GM12878 (cell line): ENCODE data around the gene SLC35A4. TPM values are rescaled to one million over a fixed set of nuclear protein-coding genes. Genes with fewer than 3 reads are reported as not detected.

ENCODE experiments used
- ATAC-seq: fragments of 200-7000 bp; cut with Tn5 transposase; 3 replicates; pipeline ENCODE4 v1.9.1; 2020; ENCODE audit warnings: mild to moderate bottlenecking, moderate library complexity
- BruUV-seq: library from RNA; stranded (reverse); fragments of 400-500 nt; replicated peaks from 2 replicates; lab custom pipeline; 2021; lab: Mats Ljungman, UMichigan
- CTCF ChIA-PET: fragments of 300-600 bp; sonication (Branson Sonifier 250); formaldehyde crosslinking; extraction: SDS; loops from one replicate; lab custom pipeline; 2021; ENCODE audit warnings: inconsistent platforms; lab: Yijun Ruan, JAX
- POLR2A ChIA-PET: fragments of 350-600 bp; formaldehyde crosslinking; extraction: SDS; loops from one replicate; lab custom pipeline; 2021; ENCODE audit warnings: inconsistent platforms; lab: Charles Lee
- RAD21 ChIA-PET: fragments of 300-600 bp; sonication (Branson Sonifier 250); formaldehyde crosslinking; loops from one replicate; lab custom pipeline; 2023; ENCODE audit warnings: antibody characterized with exemption; ENCODE audit not compliant: unreplicated experiment; lab: Charles Lee
- SMC1A ChIA-PET: fragments of 300-600 bp; sonication (Branson Sonifier 250); formaldehyde crosslinking; loops from one replicate; lab custom pipeline; 2023; ENCODE audit not compliant: unreplicated experiment, uncharacterized antibody; lab: Charles Lee
- DNase-seq: peaks from one replicate; pipeline ENCODE4 v3.0.0-alpha.2; 2011; ENCODE audit warnings: low read depth, low spot score
- FAIRE-seq: peaks from 3 replicates; lab custom pipeline; 2011; peaks lifted over from hg19 to GRCh38; lab: Jason Lieb, UNC
- H2AFZ ChIP-seq: 2 replicates; pipeline ENCODE4 v1.6.0; 2011; ENCODE audit warnings: low read depth, low read length, control low read depth; ENCODE audit not compliant: control insufficient read depth
- H3K27ac ChIP-seq: 2 replicates; pipeline ENCODE4 v1.5.1; 2011; ENCODE audit warnings: control low read depth; ENCODE audit not compliant: control insufficient read depth, insufficient read depth
- H3K27me3 ChIP-seq, 2 experiments: replicated peaks in 1 of 2; 2 replicates each; pipeline versions ENCODE4 v1.6.0 to v1.6.1; 2011; ENCODE audit warnings: low read length in 1 of 2; ENCODE audit not compliant: control insufficient read depth in 2 of 2, insufficient read depth in 2 of 2
- H3K36me3 ChIP-seq, 2 experiments: 2 replicates each; pipeline ENCODE4 v1.5.1; 2011; ENCODE audit warnings: low read length in 1 of 2; ENCODE audit not compliant: control insufficient read depth in 2 of 2, insufficient read depth in 2 of 2
- H3K4me1 ChIP-seq: 2 replicates; pipeline ENCODE4 v1.6.1; 2011; ENCODE audit warnings: mild to moderate bottlenecking, low read length, moderate library complexity, mixed read lengths; ENCODE audit not compliant: control insufficient read depth, insufficient read depth
- H3K4me2 ChIP-seq: 2 replicates; pipeline ENCODE4 v1.6.0; 2011; ENCODE audit warnings: control low read depth; ENCODE audit not compliant: control insufficient read depth, insufficient read depth
- H3K4me3 ChIP-seq: fragments of 200-600 bp; sonication (generic); 2 replicates; pipeline ENCODE4 v1.5.1; 2016
- H3K79me2 ChIP-seq: 2 replicates; pipeline ENCODE4 v1.6.0; 2011; ENCODE audit warnings: low read length; ENCODE audit not compliant: control insufficient read depth, insufficient read depth
- H3K9ac ChIP-seq: 2 replicates; pipeline ENCODE4 v1.8.0; 2011; ENCODE audit warnings: low read length, control low read depth, mixed read lengths; ENCODE audit not compliant: control insufficient read depth, insufficient read depth
- H3K9me3 ChIP-seq: replicated peaks from 3 replicates; pipeline ENCODE4 v1.5.1; 2011; ENCODE audit warnings: mild to moderate bottlenecking, low read length; ENCODE audit not compliant: control insufficient read depth, insufficient read depth
- H4K20me1 ChIP-seq: 2 replicates; pipeline ENCODE4 v1.6.0; 2011; ENCODE audit not compliant: control insufficient read depth, insufficient read depth
- BACH1 ChIP-seq: fragments of 450-650 bp; IDR thresholded peaks from 2 replicates; pipeline ENCODE4 v1.6.1; 2017; ENCODE audit warnings: mild to moderate bottlenecking, borderline replicate concordance
- CEBPB ChIP-seq, 2 experiments: fragments of 150-350 bp in 1 of 2; IDR thresholded peaks; 2 replicates each; pipeline ENCODE4 v1.6.1; 2012 to 2014; ENCODE audit warnings: low read depth in 2 of 2, low read length in 2 of 2, borderline replicate concordance in 1 of 2, inconsistent platforms in 1 of 2
- HSF1 ChIP-seq: fragments of 150-350 bp; IDR thresholded peaks from 2 replicates; pipeline ENCODE4 v1.6.1; 2014; ENCODE audit warnings: mild to moderate bottlenecking, low read depth, low read length
- LARP7 ChIP-seq: fragments of 450-650 bp; IDR thresholded peaks from 2 replicates; pipeline ENCODE4 v1.6.1; 2017; ENCODE audit warnings: mild to moderate bottlenecking
- MEF2B ChIP-seq: fragments of 450-650 bp; IDR thresholded peaks from 2 replicates; pipeline ENCODE4 v1.6.1; 2018; ENCODE audit warnings: mild to moderate bottlenecking, moderate library complexity; ENCODE audit not compliant: partially characterized antibody, poor library complexity, severe bottlenecking
- NBN ChIP-seq: fragments of 450-650 bp; IDR thresholded peaks from 2 replicates; pipeline ENCODE4 v1.6.1; 2016
- NRF1 ChIP-seq: conservative IDR thresholded peaks from 2 replicates; pipeline ENCODE4 v1.6.1; 2011; ENCODE audit warnings: mild to moderate bottlenecking, low read depth, low read length, improper control_type of control experiment
- TAF1 ChIP-seq: IDR thresholded peaks from 2 replicates; pipeline ENCODE4 v1.6.1; 2011; ENCODE audit warnings: mild to moderate bottlenecking, low read depth, low read length, borderline replicate concordance
- WRNIP1 ChIP-seq: IDR thresholded peaks from 2 replicates; pipeline ENCODE4 v1.6.1; 2011; ENCODE audit warnings: low read depth, low read length, improper control_type of control experiment, borderline replicate concordance
- ZNF207 ChIP-seq: fragments of 450-650 bp; IDR thresholded peaks from 2 replicates; pipeline ENCODE4 v1.6.1; 2014; ENCODE audit warnings: antibody characterized with exemption, mild to moderate bottlenecking, borderline replicate concordance
- WGBS: methylation state at CpG from one replicate; pipeline ENCODE4 v1.1.6; 2016; ENCODE audit warnings: low lambda C conversion rate; ENCODE audit not compliant: insufficient replicate concordance, insufficient coverage; ENCODE audit errors: missing lambda C conversion rate; 5-methylcytosine and 5-hydroxymethylcytosine counted together
- in situ Hi-C: fragments of 300-500 bp; cut with MboI; formaldehyde crosslinking; loops from 9 replicates; pipeline ENCODE4 v1.14.3; 2018; ENCODE audit warnings: mixed read lengths
- intact Hi-C: fragments of 100-400 bp; cut with micrococcal nuclease; formaldehyde crosslinking; loops from one replicate; pipeline ENCODE4 v1.14.2; 2022; ENCODE audit not compliant: unreplicated experiment
- microRNA-seq: library from miRNA; unstranded; fragments of <30 nt; microRNA quantifications from one replicate; pipeline ENCODE4, GENCODE V29; 2018
- polyA plus RNA-seq, 11 experiments: library from polyadenylated mRNA; depleted of rRNA in 4 of 11; unstranded in 6 of 11; stranded (reverse) in 5 of 11; fragments of >200 nt; fragmentation: Nextera tagmentation in 4 of 11; fragmentation: Illumina TruSeq in 1 of 11; extraction: Ambion mirVana in 4 of 11; extraction: Trizol in 1 of 11; gene quantifications; 1 replicate in 1 of 11; 2 replicates in 10 of 11; pipeline versions ENCODE4 v1.2.1 to v1.2.3, GENCODE V29; 2011 to 2016; ENCODE audit warnings: inconsistent platforms in 2 of 11, missing spikeins in 2 of 11, low read depth in 1 of 11
- small RNA-seq: library from RNA; depleted of rRNA; stranded (forward); fragments of <200 nt; gene quantifications from one replicate; pipeline ENCODE3, GENCODE V24; 2014
- total RNA-seq, 4 experiments: library from RNA; depleted of rRNA in 3 of 4; stranded (reverse); fragments of >200 nt in 3 of 4; fragmentation: Illumina TruSeq in 1 of 4; extraction: Trizol in 1 of 4; gene quantifications; 2 replicates each; pipeline versions ENCODE4 v1.2.1 to v1.2.3, GENCODE V29; 2013 to 2021

SLC35A4 gene
- total and polyA plus RNA-seq, 10 of the 15 experiments (the other 5 are each of a cell fraction or from before 2014, with no cell fraction given): 23.8 to 167 (median 114) TPM

DNA sequence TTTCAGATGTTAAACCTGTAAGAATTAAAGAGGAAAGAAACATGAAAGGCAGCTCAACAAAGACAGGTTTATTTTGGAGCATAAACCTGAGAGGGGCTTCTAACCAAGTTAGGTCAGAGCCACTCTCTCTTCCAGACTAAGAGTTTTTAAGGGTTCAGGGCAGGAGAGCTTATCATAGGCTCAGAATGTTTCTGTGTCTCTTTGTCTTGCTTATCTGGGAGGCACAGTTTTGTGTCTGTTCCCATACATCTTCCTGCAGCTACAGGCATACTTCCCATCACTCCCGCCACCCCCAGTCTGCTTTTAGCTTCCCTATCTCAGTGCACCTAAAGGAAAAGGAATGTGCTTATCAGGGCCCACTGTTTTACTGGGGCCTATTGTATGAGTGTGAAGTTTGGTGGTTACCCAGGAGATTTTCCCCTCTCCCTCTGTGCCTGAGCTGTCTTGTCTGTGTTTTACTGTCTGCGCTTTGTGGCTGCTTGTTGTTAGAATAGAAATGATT lies 46.4 kb downstream of the SLC35A4 start:
- no peak for FAIRE-seq
- no peaks in the 10 kb centered on the region for H3K36me3 ChIP-seq

More for the DNA sequence above, 46.4 kb downstream of the SLC35A4 start:
- TF ChIP-seq LARP7 (no peak), MEF2B (no peak), CEBPB (IDR thresholded peaks at IDR 0.05; ENCODE audit: borderline replicate concordance in 1 of 2, low read depth in 2 of 2, low read length in 2 of 2) (no peak), ZNF207 (no peak), WRNIP1 (no peak), HSF1 (no peak), TAF1 (no peak), NRF1 (no peak), BACH1 (no peak), NBN (no peak)
- Histone ChIP-seq H3K4me1 (no peaks in the 10 kb centered on the region), H3K27ac (no peak overlapping the region), H3K9me3 (no peaks in the 10 kb centered on the region), H3K9ac (no peak overlapping the region), H3K4me2 (no peak overlapping the region), H3K79me2 (no peaks in the 10 kb centered on the region), H2AFZ (no peak overlapping the region), H4K20me1 (no peaks in the 10 kb centered on the region), H3K4me3 (no peak overlapping the region), H3K27me3 (no peaks in the 10 kb centered on the region)
- ChIA-PET CTCF (no interaction called here), RAD21 (interaction anchor here (1.3 kb wide), 1 partner anchor 64 kb away, joined by 3 read pairs; the partner anchor contains the start of gene EIF4EBP3), SMC1A (no interaction called here), POLR2A (no interaction called here)
- intact Hi-C loops: no loop called here
- in situ Hi-C loops: no loop called here
- DNase-seq (no peak), ATAC-seq (no peak)
- BruUV-seq: no TSS peak
- 49% methylated on average over 2 of the region's 2 CpGs for WGBS

Small RNA genes within 50 kb of the gene (microRNA-seq; reads per million reads assigned to microRNA genes)
- gene MIR6831: not detected

Small RNA genes within 50 kb of the gene (small RNA-seq; reads per million reads assigned to genes)
- gene RF00279 (not detected), gene RF00443 (not detected)

Other genes starting within 250 kb of the SLC35A4 start
Only the 7 nearest of the 19 such genes appear.
- gene EIF4EBP3, start 17.2 kb upstream of the SLC35A4 start, total RNA-seq (2014; rRNA removed): 2.0 and 3.7 TPM in 2 replicates
- 2.9 and 3.6 TPM in 2 replicates for gene EIF4EBP3, start 17.2 kb upstream of the SLC35A4 start, total RNA-seq (2014; rRNA removed; fragmentation: Illumina TruSeq; extraction: Trizol)
- gene EIF4EBP3, start 17.2 kb upstream of the SLC35A4 start, total RNA-seq (2021): 6.2 and 9.3 TPM in 2 replicates
- 2.8 and 3.5 TPM in 2 replicates for gene EIF4EBP3, start 17.2 kb upstream of the SLC35A4 start, polyA plus RNA-seq (2011; rRNA removed)
- 2.2 and 4.6 TPM in 2 replicates for gene EIF4EBP3, start 17.2 kb upstream of the SLC35A4 start, polyA plus RNA-seq (2014; fragmentation: Illumina TruSeq; extraction: Trizol)
- 10 to 100 TPM in 1 of 2 experiments, 1 to 10 TPM in 1; 6.3 to 16.1 TPM for gene EIF4EBP3, start 17.2 kb upstream of the SLC35A4 start, polyA plus RNA-seq (2014; fragmentation: Nextera tagmentation; extraction: Ambion mirVana)
- gene EIF4EBP3, start 17.2 kb upstream of the SLC35A4 start, polyA plus RNA-seq (2014; rRNA removed): 7.5 and 8.3 TPM in 2 replicates
- gene EIF4EBP3, start 17.2 kb upstream of the SLC35A4 start, polyA plus RNA-seq (2016; fragmentation: Nextera tagmentation; extraction: Ambion mirVana): 10 to 100 TPM in 1 of 2 experiments, 1 to 10 TPM in 1; 9.5 to 10.2 TPM
- 60.9 and 66.3 TPM in 2 replicates for gene SRA1, start 7.4 kb upstream of the SLC35A4 start, total RNA-seq (2014; rRNA removed)
- gene SRA1, start 7.4 kb upstream of the SLC35A4 start, total RNA-seq (2014; rRNA removed; fragmentation: Illumina TruSeq; extraction: Trizol): 41.3 and 43.4 TPM in 2 replicates
- gene SRA1, start 7.4 kb upstream of the SLC35A4 start, total RNA-seq (2021): 53.2 and 55.2 TPM in 2 replicates
- 36.6 and 44.3 TPM in 2 replicates for gene SRA1, start 7.4 kb upstream of the SLC35A4 start, polyA plus RNA-seq (2011; rRNA removed)
- 51.0 and 56.9 TPM in 2 replicates for gene SRA1, start 7.4 kb upstream of the SLC35A4 start, polyA plus RNA-seq (2014; fragmentation: Illumina TruSeq; extraction: Trizol)
- gene SRA1, start 7.4 kb upstream of the SLC35A4 start, polyA plus RNA-seq (2014; fragmentation: Nextera tagmentation; extraction: Ambion mirVana): 10 to 100 TPM; 35.3 to 52.7 TPM
- gene SRA1, start 7.4 kb upstream of the SLC35A4 start, polyA plus RNA-seq (2014; rRNA removed): 59.7 and 61.2 TPM in 2 replicates
- gene SRA1, start 7.4 kb upstream of the SLC35A4 start, polyA plus RNA-seq (2016; fragmentation: Nextera tagmentation; extraction: Ambion mirVana): 100 to 1,000 TPM; 115 to 127 TPM
- 10.7 and 13.7 TPM in 2 replicates for gene APBB3, start 230 bp upstream of the SLC35A4 start, total RNA-seq (2014; rRNA removed)
- gene APBB3, start 230 bp upstream of the SLC35A4 start, total RNA-seq (2014; rRNA removed; fragmentation: Illumina TruSeq; extraction: Trizol): 6.1 and 6.2 TPM in 2 replicates
- gene APBB3, start 230 bp upstream of the SLC35A4 start, total RNA-seq (2021): 19.2 and 20.0 TPM in 2 replicates
- 25.0 and 33.3 TPM in 2 replicates for gene APBB3, start 230 bp upstream of the SLC35A4 start, polyA plus RNA-seq (2011; rRNA removed)
- gene APBB3, start 230 bp upstream of the SLC35A4 start, polyA plus RNA-seq (2014; fragmentation: Illumina TruSeq; extraction: Trizol): 8.1 and 11.1 TPM in 2 replicates
- gene APBB3, start 230 bp upstream of the SLC35A4 start, polyA plus RNA-seq (2014; fragmentation: Nextera tagmentation; extraction: Ambion mirVana): under 1 TPM; 0.35 to 0.84 TPM
- gene APBB3, start 230 bp upstream of the SLC35A4 start, polyA plus RNA-seq (2014; rRNA removed): 25.0 and 28.1 TPM in 2 replicates
- 10 to 100 TPM; 15.0 to 15.6 TPM for gene APBB3, start 230 bp upstream of the SLC35A4 start, polyA plus RNA-seq (2016; fragmentation: Nextera tagmentation; extraction: Ambion mirVana)
- gene CD14, start 68.3 kb downstream of the SLC35A4 start, total RNA-seq (2014; rRNA removed): 0.11 and 0.33 TPM in 2 replicates
- gene CD14, start 68.3 kb downstream of the SLC35A4 start, total RNA-seq (2014; rRNA removed; fragmentation: Illumina TruSeq; extraction: Trizol): 0.09 TPM in 1 of 2 replicates, not detected in the other
- 0.21 and 0.72 TPM in 2 replicates for gene CD14, start 68.3 kb downstream of the SLC35A4 start, total RNA-seq (2021)
- gene CD14, start 68.3 kb downstream of the SLC35A4 start, polyA plus RNA-seq (2011; rRNA removed): not detected in 2 replicates
- gene CD14, start 68.3 kb downstream of the SLC35A4 start, polyA plus RNA-seq (2014; fragmentation: Illumina TruSeq; extraction: Trizol): 0.24 TPM in 1 of 2 replicates, not detected in the other
- gene CD14, start 68.3 kb downstream of the SLC35A4 start, polyA plus RNA-seq (2014; fragmentation: Nextera tagmentation; extraction: Ambion mirVana): not detected
- gene CD14, start 68.3 kb downstream of the SLC35A4 start, polyA plus RNA-seq (2014; rRNA removed): 0.18 and 0.28 TPM in 2 replicates
- gene CD14, start 68.3 kb downstream of the SLC35A4 start, polyA plus RNA-seq (2016; fragmentation: Nextera tagmentation; extraction: Ambion mirVana): under 1 TPM in 1 of 2 experiments, not detected in 1; 0.26 TPM
- gene TMCO6, start 74.6 kb downstream of the SLC35A4 start, total RNA-seq (2014; rRNA removed): 12.6 and 16.2 TPM in 2 replicates
- gene TMCO6, start 74.6 kb downstream of the SLC35A4 start, total RNA-seq (2014; rRNA removed; fragmentation: Illumina TruSeq; extraction: Trizol): 6.9 and 7.1 TPM in 2 replicates
- 15.5 and 21.6 TPM in 2 replicates for gene TMCO6, start 74.6 kb downstream of the SLC35A4 start, total RNA-seq (2021)
- gene TMCO6, start 74.6 kb downstream of the SLC35A4 start, polyA plus RNA-seq (2011; rRNA removed): 6.7 and 8.4 TPM in 2 replicates
- gene TMCO6, start 74.6 kb downstream of the SLC35A4 start, polyA plus RNA-seq (2014; fragmentation: Illumina TruSeq; extraction: Trizol): 7.3 and 10.8 TPM in 2 replicates
- 1 to 10 TPM; 4.1 to 4.3 TPM for gene TMCO6, start 74.6 kb downstream of the SLC35A4 start, polyA plus RNA-seq (2014; fragmentation: Nextera tagmentation; extraction: Ambion mirVana)
- 15.9 and 16.8 TPM in 2 replicates for gene TMCO6, start 74.6 kb downstream of the SLC35A4 start, polyA plus RNA-seq (2014; rRNA removed)
- 10 to 100 TPM; 12.9 to 13.2 TPM for gene TMCO6, start 74.6 kb downstream of the SLC35A4 start, polyA plus RNA-seq (2016; fragmentation: Nextera tagmentation; extraction: Ambion mirVana)
- gene NDUFA2, start 82.8 kb downstream of the SLC35A4 start, total RNA-seq (2014; rRNA removed): 179 and 204 TPM in 2 replicates
- 78.5 and 82.1 TPM in 2 replicates for gene NDUFA2, start 82.8 kb downstream of the SLC35A4 start, total RNA-seq (2014; rRNA removed; fragmentation: Illumina TruSeq; extraction: Trizol)
- 97.6 and 104 TPM in 2 replicates for gene NDUFA2, start 82.8 kb downstream of the SLC35A4 start, total RNA-seq (2021)
- gene NDUFA2, start 82.8 kb downstream of the SLC35A4 start, polyA plus RNA-seq (2011; rRNA removed): 154 and 202 TPM in 2 replicates
- 33.5 and 67.2 TPM in 2 replicates for gene NDUFA2, start 82.8 kb downstream of the SLC35A4 start, polyA plus RNA-seq (2014; fragmentation: Illumina TruSeq; extraction: Trizol)
- 100 to 1,000 TPM; 488 to 549 TPM for gene NDUFA2, start 82.8 kb downstream of the SLC35A4 start, polyA plus RNA-seq (2014; fragmentation: Nextera tagmentation; extraction: Ambion mirVana)
- 202 and 240 TPM in 2 replicates for gene NDUFA2, start 82.8 kb downstream of the SLC35A4 start, polyA plus RNA-seq (2014; rRNA removed)
- gene NDUFA2, start 82.8 kb downstream of the SLC35A4 start, polyA plus RNA-seq (2016; fragmentation: Nextera tagmentation; extraction: Ambion mirVana): 100 to 1,000 TPM; 267 to 268 TPM
- 68.2 and 77.6 TPM in 2 replicates for gene IK, start 83.0 kb downstream of the SLC35A4 start, total RNA-seq (2014; rRNA removed)
- 135 and 137 TPM in 2 replicates for gene IK, start 83.0 kb downstream of the SLC35A4 start, total RNA-seq (2014; rRNA removed; fragmentation: Illumina TruSeq; extraction: Trizol)
- 67.7 and 75.7 TPM in 2 replicates for gene IK, start 83.0 kb downstream of the SLC35A4 start, total RNA-seq (2021)
- 131 and 153 TPM in 2 replicates for gene IK, start 83.0 kb downstream of the SLC35A4 start, polyA plus RNA-seq (2011; rRNA removed)
- gene IK, start 83.0 kb downstream of the SLC35A4 start, polyA plus RNA-seq (2014; fragmentation: Illumina TruSeq; extraction: Trizol): 158 and 180 TPM in 2 replicates
- gene IK, start 83.0 kb downstream of the SLC35A4 start, polyA plus RNA-seq (2014; fragmentation: Nextera tagmentation; extraction: Ambion mirVana): 100 to 1,000 TPM in 1 of 2 experiments, 10 to 100 TPM in 1; 77.2 to 128 TPM
- 81.5 and 90.5 TPM in 2 replicates for gene IK, start 83.0 kb downstream of the SLC35A4 start, polyA plus RNA-seq (2014; rRNA removed)
- 100 to 1,000 TPM; 108 to 119 TPM for gene IK, start 83.0 kb downstream of the SLC35A4 start, polyA plus RNA-seq (2016; fragmentation: Nextera tagmentation; extraction: Ambion mirVana)